ENCODE data around the gene FEM1C. TPM values are rescaled to one million over a fixed set of nuclear protein-coding genes. Genes with fewer than 3 reads are reported as not detected.
A peak's percentile ranks its signal among the peaks of the same experiment; 100 is the strongest.

FEM1C gene
- total RNA-seq, 1 donor = 17.4 TPM

DNA sequence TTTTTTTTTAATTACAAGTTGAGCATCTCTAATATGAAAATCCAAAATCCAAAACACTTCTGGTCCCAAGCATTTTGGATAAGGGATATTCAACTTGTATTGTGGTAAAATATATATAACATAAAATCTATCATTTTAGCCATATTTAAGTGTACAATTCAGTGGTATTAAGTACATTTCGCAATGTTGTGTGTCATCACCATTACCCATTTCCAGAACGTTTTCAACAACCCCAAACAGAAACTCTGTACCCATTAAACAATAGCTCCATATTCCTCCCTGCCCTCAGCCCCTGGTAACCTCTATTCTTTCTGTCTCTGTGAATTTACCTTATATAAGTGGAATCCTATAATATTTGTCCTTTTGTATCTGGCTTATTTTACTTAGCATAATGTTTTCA, 32.8 kb upstream of the FEM1C start:
- TF ChIP-seq, protein P1, sequence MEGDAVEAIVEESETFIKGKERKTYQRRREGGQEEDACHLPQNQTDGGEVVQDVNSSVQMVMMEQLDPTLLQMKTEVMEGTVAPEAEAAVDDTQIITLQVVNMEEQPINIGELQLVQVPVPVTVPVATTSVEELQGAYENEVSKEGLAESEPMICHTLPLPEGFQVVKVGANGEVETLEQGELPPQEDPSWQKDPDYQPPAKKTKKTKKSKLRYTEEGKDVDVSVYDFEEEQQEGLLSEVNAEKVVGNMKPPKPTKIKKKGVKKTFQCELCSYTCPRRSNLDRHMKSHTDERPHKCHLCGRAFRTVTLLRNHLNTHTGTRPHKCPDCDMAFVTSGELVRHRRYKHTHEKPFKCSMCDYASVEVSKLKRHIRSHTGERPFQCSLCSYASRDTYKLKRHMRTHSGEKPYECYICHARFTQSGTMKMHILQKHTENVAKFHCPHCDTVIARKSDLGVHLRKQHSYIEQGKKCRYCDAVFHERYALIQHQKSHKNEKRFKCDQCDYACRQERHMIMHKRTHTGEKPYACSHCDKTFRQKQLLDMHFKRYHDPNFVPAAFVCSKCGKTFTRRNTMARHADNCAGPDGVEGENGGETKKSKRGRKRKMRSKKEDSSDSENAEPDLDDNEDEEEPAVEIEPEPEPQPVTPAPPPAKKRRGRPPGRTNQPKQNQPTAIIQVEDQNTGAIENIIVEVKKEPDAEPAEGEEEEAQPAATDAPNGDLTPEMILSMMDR (IDR thresholded peaks at IDR 0.05; ENCODE audit: extremely low read depth, low read depth, low read length) = no peak
- Histone ChIP-seq H3K27ac (ENCODE audit: low read depth, low read length) (no peak overlapping the region), H3K4me3 (ENCODE audit: insufficient read depth, low read length) (no peak overlapping the region), H3K36me3 (ENCODE audit: insufficient read depth, low read length) (peaks cover 8% of the 10 kb centered on the region), H3K79me2 (ENCODE audit: insufficient read depth, low read length) (peaks cover 35% of the 10 kb centered on the region), H3K4me2 (ENCODE audit: insufficient read depth, low read length) (no peak overlapping the region), H3K9me3 (ENCODE audit: low read depth, low read length) (no peaks in the 10 kb centered on the region), H4K20me1 (ENCODE audit: insufficient read depth, low read length) (no peaks in the 10 kb centered on the region), H3K27me3 (ENCODE audit: insufficient read depth, low read length) (no peaks in the 10 kb centered on the region), H3K4me1 (ENCODE audit: insufficient read depth, low read length) (peaks cover 37% of the 10 kb centered on the region), H2AFZ (ENCODE audit: low read length) (no peak overlapping the region)
- DNase-seq (ENCODE audit: insufficient read length, low spot score, missing footprints) = no peak

DNA sequence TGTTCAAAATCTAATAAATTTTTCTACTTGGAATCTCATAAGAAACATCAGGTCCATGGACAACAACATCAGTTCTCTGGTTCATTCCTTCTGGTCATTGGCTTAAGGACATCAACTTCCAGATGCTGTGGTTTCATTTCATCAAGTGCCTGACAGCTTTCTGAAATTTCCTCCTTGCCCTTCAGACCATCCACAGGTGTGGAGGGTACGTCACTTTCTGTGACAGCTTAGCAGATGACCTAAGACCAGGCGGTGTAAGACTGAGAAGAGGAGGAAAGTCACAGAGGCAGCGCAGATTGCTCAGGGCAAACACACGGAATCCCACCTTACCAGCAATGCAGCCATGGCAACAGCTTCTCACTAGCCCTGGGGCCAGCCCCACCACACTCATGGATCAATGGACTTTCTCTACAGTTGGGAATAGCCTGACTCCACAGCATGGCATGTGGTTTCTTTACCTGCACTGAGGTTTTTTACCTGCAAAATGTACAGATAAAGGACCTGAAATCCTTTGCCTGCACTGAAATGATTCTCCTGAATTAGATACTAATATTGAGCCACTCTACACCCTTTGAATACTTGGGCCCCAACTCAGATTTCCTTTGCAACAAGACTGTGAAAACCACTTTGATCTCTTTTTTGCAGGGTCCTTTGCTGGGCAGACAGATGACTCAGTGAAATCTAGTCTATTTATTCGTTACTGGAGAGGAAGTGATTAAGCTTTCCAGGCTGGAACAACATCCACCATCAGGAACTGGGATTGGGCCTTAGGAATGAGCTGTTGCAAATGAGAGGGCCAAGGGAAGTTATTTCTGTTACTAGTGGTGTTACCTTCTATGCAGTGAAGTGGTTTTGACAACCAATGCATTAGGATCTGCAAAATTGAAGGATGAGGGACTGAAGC, 30.8 kb upstream of the FEM1C start:
- peak; percentile 72 for DNase-seq (ENCODE audit: insufficient read length, low spot score, missing footprints)
- peaks cover 4% of the 10 kb centered on the region for H3K36me3 ChIP-seq (ENCODE audit: insufficient read depth, low read length)
- H3K27me3 ChIP-seq (ENCODE audit: insufficient read depth, low read length) = no peaks in the 10 kb centered on the region
- no peaks in the 10 kb centered on the region for H3K9me3 ChIP-seq (ENCODE audit: low read depth, low read length)
- no peak overlapping the region for H2AFZ ChIP-seq (ENCODE audit: low read length)
- H3K4me2 ChIP-seq (ENCODE audit: insufficient read depth, low read length) = peak overlapping the region; percentile 27
- H3K27ac ChIP-seq (ENCODE audit: low read depth, low read length) = peak overlapping the region; percentile 36
- no peaks in the 10 kb centered on the region for H4K20me1 ChIP-seq (ENCODE audit: insufficient read depth, low read length)
- H3K79me2 ChIP-seq (ENCODE audit: insufficient read depth, low read length) = peaks cover 17% of the 10 kb centered on the region
- TF ChIP-seq, protein P1 (IDR thresholded peaks at IDR 0.05; ENCODE audit: extremely low read depth, low read depth, low read length) = no peak
- H3K4me3 ChIP-seq (ENCODE audit: insufficient read depth, low read length) = no peak overlapping the region
- peaks cover 34% of the 10 kb centered on the region for H3K4me1 ChIP-seq (ENCODE audit: insufficient read depth, low read length)

DNA sequence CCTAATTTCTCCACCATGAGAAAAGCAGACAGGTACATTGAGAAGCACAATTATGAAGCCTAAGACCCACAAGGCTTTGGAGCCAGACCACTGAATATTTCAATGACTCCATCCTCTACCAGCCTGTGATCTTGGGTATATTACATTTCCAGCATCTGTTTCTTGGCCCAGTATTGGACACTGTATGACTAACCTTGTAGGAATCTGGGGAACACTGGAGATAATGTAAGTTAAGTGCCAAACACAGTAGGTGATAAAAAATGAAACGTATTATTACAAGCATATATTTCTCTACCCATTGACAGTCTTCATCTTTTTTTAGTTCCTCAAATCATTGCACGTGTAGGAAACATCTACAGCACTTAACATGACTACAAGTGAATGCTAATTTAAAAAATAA, 28.6 kb upstream of the FEM1C start:
- TF ChIP-seq, protein P1 (IDR thresholded peaks at IDR 0.05; ENCODE audit: extremely low read depth, low read depth, low read length) = no peak
- no peaks in the 10 kb centered on the region for H3K27me3 ChIP-seq (ENCODE audit: insufficient read depth, low read length)
- H3K4me2 ChIP-seq (ENCODE audit: insufficient read depth, low read length) = no peak overlapping the region
- H2AFZ ChIP-seq (ENCODE audit: low read length) = no peak overlapping the region
- H3K9me3 ChIP-seq (ENCODE audit: low read depth, low read length) = no peaks in the 10 kb centered on the region
- no peak for DNase-seq (ENCODE audit: insufficient read length, low spot score, missing footprints)
- H3K4me1 ChIP-seq (ENCODE audit: insufficient read depth, low read length) = peaks cover 24% of the 10 kb centered on the region
- H3K27ac ChIP-seq (ENCODE audit: low read depth, low read length) = no peak overlapping the region
- peaks cover 4% of the 10 kb centered on the region for H3K36me3 ChIP-seq (ENCODE audit: insufficient read depth, low read length)
- H3K79me2 ChIP-seq (ENCODE audit: insufficient read depth, low read length) = no peaks in the 10 kb centered on the region
- H3K4me3 ChIP-seq (ENCODE audit: insufficient read depth, low read length) = no peak overlapping the region
- no peaks in the 10 kb centered on the region for H4K20me1 ChIP-seq (ENCODE audit: insufficient read depth, low read length)

DNA sequence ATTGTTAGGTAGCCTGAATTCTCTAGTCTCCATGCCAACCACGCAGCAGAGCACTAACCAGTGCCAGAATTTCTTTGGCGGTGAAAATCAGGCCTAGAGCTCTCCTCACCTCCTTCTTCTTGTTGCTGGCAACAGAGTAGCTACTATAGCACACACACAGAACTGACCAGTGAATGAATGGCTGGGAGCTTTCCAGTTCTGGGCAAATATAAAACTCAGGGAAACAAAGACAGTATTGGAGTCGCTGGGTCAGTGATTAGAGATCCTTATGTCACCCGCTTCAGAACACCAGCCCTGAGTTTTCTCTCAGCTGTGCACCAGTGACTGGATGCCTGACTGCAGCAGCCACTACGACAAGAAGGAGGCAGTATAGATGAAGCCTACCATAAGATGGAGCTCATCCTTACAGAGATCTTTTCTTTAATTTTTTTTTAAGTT, 26.9 kb upstream of the FEM1C start:
- no peaks in the 10 kb centered on the region for H3K79me2 ChIP-seq (ENCODE audit: insufficient read depth, low read length)
- no peak overlapping the region for H3K27ac ChIP-seq (ENCODE audit: low read depth, low read length)
- H2AFZ ChIP-seq (ENCODE audit: low read length) = no peak overlapping the region
- H3K4me2 ChIP-seq (ENCODE audit: insufficient read depth, low read length) = no peak overlapping the region
- H3K36me3 ChIP-seq (ENCODE audit: insufficient read depth, low read length) = no peaks in the 10 kb centered on the region
- H3K4me1 ChIP-seq (ENCODE audit: insufficient read depth, low read length) = peaks cover 22% of the 10 kb centered on the region
- DNase-seq (ENCODE audit: insufficient read length, low spot score, missing footprints) = peak; percentile 64
- no peaks in the 10 kb centered on the region for H4K20me1 ChIP-seq (ENCODE audit: insufficient read depth, low read length)
- H3K4me3 ChIP-seq (ENCODE audit: insufficient read depth, low read length) = no peak overlapping the region
- TF ChIP-seq, protein P1 (IDR thresholded peaks at IDR 0.05; ENCODE audit: extremely low read depth, low read depth, low read length) = no peak
- H3K9me3 ChIP-seq (ENCODE audit: low read depth, low read length) = no peaks in the 10 kb centered on the region
- no peaks in the 10 kb centered on the region for H3K27me3 ChIP-seq (ENCODE audit: insufficient read depth, low read length)

Measured in osteoblast (primary cell).